Middle frontal gyrus (tissue), 1 donor: ENCODE data around the gene TRABD2B.

Experiments used
- DNase-seq: peaks from one replicate; pipeline ENCODE4 v3.0.0-alpha.2; 2015; ENCODE audit warnings: low spot score; ENCODE audit errors: extremely low spot score

The TRABD2B gene

DNA sequence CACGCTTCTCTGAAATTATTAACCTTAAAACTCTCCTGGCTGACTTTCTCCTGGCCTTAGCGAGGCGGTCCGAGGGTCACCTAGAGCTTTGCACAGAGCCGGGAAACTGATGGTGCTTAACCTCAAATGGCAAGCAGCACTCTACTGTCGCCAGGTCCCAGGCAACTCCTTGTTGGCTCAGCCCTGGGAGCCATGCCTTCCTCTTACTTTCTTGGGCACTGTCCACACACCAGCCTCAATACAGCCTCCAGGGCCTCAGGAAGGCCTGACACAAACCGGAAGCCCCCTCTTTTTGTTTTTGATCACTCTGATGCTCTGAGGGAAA is 3.8 kb downstream of the TRABD2B start:
- no peak for DNase-seq

DNA sequence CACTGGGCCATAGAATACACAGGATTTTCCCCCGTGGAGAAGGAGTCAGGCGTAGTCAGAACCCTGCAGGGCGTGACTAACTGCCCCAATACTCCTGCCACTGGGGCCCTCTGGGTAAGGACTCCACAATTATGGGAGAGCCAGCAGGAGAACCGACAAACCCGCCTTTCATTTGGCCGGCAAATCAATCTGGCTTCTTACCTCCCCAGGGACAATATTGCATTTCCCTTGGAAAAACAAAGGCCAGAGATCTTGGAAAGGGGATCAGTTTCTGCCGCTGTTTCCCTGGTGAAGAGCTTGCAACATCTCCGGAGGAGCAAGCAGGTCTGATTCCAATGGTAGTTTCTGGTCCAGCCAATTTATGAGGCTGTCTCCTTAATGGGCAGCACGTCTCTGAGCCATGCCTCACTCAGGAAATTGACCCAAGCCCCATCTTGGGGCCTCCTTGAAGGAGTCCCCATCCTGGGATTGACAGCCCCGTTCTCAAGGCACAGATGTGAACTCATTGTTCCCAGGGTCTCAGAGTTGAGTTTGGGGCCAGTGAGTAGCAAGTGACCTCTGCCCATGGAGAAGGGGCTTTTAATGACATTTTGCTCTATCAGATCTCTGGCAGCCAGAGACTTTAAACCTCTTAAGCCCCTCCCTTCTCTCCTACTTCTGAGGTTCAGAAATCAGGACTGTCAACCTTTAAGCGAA is 4.3 kb downstream of the TRABD2B start:
- no peak for DNase-seq

DNA sequence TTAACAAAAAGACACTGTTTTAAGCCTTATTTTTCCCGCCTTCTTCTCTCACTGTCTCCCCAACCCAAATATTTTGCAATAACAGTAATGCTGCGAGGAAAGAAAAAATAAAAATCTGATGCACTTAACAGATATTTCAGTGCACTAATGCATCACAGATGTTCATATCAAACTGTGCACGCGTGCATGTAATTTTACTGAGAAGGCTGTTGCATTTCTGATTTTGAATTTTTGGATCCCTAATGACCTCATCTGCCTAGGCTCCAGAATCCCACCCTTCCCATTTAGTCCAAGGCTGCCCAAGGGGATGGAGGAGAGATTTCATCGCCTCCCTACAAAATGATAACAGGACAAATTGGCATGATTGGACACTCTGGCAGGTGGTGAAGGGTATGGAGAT is 5.5 kb downstream of the TRABD2B start:
- DNase-seq = no peak

DNA sequence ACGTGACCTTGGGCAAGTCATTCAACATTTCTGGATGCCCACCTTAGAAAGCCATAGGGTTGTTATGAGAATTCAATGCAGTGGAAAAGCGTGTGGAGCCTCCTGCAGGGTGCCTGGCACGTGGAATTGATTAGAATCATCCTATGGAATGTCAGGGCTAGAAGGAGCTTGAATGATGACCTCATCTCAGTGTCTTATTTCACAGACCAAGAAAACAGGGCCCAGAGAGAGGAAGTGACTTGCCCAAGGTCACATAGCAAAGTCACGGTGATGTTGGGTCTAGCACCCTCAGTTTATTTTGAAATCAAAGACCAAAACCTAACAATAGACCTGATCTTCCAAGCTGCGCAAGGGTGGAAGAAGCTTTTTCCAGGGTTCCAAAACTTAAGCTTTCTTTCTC is 6.0 kb downstream of the TRABD2B start:
- DNase-seq = no peak

DNA sequence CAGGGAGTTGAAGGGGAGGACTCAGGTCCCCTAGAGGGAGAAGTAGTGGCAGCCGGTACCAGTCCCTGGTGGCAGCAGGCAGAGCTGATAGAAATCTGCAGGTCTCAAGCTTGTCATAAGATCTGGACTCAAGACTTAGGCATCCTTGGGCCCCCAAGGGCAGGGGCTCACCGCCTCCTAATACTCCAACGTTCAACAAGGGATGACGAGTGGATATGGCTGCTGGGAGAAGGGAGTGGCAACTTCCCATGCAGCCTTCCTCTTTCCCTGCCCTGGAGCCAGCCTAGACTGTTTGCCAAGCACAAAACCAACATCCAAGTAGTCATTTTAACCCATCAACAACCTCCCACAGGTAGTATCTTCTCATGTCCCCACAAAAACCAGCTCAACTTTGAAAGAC is 6.9 kb downstream of the TRABD2B start:
- no peak for DNase-seq

DNA sequence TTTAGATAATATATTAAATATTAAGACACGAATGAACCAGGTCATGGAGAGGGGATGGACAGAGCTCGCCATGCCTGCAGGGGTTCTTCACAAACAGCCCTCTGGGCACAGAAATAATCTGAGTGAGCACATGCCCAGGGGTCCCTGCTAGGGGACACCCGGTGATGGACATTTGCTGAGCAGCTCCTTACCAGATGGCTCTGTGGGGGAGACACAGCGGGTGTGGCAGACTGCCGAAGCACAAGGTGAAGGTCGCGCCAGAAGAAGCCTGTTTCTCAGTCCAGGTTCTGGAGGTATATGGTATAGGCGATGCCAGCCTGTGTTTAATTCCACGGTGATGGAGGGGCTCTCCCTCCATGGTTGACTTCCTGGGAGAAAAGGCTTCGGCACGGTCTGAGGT is 9.6 kb downstream of the TRABD2B start:
- DNase-seq = no peak

DNA sequence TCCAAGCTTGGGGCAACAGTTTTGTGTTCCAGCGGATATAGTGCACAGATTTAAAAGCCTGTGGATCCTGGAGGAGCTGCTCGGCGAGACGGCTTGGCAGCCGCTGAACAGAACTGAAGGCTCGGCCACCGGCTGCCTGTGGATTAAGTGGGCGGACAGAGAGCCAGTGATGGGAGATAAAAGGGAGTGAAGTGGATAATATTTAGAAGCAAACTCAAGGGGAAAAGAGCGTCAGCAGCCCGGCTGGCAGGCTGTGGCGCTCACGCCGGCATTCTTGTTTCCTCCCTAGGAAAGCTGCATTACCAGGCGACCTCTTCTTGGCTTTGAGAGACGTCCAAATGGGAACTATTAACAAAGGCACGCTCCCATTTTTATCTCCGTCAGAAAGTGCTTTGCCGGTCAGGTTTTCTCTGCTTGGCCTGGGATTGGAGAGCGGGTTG is 10.4 kb downstream of the TRABD2B start:
- peak; percentile 26 for DNase-seq

DNA sequence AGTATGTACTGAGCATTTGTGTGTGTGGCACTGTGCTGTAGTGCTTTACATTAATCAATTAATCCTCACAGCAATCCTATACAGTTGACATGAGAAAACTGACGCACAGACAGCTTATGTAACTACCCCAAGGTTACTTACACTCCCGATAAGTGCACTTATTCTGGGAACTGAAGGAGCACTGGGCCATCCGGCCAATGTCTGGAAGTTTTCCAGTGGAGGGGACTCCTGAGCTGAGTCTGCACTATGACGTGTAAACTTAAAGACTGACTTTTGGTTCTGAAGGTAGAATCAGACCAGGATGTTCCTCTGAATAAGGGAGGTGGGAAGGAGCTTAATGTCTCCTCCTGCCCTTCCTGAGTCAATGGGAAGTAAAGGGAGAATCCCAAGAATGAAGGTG is 12.2 kb downstream of the TRABD2B start:
- no peak for DNase-seq

DNA sequence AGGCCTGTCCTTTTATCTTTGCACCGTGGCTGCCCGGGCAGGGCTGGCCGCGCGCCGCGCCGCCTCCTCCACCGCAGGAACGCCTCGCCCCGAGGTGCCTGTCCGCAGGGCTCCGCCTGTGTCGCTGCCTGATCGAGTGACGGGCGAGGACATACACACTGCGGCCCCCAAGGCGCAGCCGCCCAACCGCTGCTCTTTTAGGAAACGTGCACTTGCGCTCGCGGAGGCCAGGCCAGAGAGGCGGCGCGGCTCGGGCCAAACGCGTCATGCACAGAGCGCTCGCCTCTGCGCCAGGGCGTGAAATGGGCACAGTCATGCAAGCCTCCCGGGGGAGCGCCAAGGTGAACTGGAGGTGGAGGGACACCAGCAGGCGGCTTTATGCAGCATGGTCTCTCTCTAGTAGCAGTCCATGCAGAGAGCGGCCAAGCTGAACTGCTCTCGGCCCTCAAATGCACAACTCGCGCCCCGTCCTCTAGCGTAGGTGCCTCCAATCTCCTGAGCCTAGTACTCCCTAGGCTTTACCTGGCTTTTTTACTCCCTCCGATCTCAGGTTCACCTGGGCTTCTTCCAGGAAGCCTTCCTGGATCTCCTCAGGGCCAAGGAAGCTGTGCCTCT is 12.9 kb downstream of the TRABD2B start:
- no peak for DNase-seq

DNA sequence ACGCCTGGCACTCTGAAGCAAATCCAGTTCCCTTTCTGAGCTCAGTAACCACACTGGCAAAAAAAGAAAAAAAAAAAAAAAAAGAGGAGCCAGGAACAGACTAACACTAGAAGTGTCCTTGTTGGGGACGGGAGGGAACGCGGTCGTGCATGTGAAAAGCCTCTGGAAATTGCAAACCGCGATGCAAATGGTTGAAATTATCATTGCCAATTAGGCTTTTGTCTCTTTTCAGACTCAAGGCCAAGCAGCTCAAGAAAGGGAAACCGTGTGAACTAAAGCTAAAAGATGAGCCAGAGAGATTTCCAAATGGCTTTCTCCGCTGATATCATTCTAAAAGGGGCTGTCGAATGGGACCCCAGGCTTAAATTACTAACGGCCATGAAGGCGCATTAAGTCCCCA is 13.5 kb downstream of the TRABD2B start:
- DNase-seq = no peak

DNA sequence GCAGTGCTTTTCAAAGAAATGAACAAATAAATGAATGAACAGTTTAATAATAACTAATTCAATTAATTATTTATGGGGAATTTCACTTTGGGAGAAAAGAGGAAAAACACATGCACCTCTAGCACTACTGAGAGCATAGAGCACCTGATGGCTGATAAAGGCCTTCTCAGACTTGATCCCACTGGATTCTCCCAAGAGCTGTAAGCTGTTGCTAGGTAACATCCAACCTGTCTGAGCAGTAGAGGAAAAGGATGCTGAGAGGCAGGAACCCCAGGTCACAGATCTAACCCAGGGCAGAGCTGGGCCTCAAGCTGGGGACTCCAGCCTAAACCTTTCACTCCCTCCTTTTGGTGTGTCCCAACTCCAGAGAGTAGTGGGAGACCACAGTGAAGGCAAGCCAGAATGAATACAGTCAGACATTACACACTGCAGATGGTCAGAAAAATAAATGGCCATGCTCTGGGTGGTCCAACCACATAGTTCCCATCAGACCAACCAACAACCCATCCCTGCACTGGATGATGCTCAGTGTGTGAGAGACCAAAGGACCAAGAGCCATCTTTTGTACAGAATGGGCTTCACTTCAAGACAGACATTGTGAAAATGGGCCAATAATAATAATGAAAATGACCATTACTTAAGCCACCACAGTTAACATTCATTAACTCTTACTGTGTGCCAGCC is 15.4 kb downstream of the TRABD2B start:
- no peak for DNase-seq

DNA sequence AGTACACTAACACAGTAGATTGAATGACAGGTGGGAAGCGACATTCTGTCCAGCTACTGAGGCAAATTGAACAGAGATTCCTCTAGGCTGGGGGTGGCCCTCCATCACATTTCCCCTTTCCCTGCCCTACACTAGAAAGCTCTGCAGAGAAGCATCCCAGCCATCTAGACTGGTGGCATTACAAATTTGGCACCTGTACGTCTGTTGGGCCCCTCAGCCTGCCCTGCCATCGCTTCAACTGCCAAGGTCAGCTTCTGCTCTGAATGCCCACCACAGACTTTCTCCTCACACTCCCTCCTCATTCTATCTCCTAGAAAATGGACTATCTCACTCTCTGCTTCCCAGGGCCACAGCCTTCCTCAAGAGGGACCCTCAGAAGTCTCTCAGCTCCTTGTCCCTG is 16.7 kb downstream of the TRABD2B start:
- no peak for DNase-seq

DNA sequence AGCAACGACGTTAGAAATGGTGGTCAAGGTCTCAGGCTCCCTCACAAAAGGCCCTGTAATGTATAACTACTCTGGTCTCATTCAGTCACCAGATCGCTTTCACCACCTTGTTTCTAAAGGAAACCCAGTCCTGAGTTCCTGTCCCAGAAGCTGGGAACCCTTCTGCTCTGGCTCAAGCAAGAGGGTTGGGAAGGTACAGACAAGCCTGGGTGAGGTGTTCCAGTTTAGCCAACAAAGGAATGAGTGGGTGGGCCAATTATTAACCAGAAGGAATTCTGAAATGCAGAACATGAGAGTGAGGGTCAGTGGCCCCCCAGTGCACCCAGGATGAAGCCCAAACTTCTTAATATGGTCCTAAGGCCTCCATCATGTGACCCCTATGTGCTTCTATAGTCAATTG is 17.5 kb downstream of the TRABD2B start:
- DNase-seq = no peak

DNA sequence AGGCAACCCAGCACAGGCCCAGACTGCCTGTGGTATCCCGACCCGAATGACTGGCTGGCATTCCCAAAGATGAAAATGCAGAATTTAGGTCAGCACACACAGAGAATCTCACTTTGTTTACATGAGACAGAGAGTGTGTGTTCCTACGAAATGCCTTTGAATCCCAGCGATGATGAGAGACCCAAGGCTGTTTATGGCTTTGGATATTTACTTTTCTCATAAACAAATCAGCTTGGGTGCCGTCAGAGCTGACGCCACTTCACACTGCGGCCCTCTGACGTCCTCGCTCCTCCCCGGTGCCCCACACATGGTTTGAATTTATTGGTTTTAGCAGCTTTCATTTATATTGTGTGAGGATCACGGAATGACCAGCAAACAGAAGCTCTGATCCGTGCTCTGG is 18.7 kb downstream of the TRABD2B start:
- DNase-seq = no peak

DNA sequence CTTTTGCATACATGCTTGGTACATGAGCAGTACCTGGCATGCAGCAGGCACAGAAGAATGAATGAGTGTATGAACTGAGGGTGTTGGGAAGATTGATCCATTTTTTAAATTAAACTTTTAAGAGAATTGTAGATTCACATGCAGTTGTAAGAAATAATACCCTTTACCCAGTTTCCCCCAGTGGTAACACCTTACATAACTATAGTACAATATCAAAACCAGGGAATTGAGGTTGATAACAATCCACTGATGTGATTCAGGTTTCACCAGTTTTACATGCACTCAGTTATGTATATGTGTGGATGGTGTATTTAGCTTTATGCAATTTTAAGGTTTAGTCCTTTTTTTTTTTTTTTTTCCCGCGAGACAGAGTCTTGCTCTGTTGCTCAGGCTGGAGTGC is 20.5 kb downstream of the TRABD2B start:
- no peak for DNase-seq

DNA sequence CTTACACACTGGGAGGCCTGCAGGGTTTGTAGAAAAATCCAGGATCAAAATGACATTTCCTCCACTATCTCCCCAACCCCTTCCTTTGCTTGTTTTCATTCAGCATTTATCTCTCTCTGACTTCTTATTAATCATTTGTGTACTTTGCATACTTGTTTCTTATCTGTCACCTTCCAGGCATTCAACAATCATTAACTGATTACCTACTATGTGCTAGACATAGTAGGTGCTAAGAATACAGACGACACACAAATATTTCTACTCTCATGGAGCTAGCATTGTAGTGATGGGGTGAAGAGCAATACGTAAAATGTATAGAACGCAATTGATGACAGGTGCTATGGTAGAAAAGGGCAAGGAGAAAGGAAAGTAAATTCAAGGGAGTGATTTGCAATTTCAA is 20.9 kb downstream of the TRABD2B start:
- no peak for DNase-seq

DNA sequence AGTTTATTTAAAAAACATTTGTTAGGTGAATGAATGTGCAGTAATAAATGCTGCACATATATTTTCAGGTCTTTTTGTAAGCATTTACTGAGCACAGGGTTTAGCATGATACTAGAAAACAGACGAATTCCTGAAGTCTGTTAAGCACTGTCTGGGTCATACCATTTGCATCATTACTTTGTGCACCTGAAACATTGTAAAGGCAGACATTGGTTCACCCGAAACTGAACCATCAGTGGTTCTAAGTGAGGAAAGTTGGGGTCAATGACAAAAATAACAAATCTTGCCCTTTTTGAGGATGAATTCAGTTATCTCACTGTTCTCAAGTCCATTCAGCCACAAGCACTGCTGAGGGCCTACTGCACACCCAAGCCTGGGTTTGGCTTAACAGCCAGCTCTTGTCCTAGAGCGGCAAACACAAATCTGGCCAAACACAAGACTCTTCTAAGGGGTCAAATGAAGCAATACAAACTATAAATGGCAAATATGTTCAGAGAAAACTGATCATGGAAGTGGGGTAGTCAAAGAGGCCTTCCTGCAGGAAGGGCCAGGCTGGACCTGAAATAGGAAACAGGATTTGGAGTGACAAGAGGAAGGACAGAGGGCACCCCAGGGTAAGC is 21.8 kb downstream of the TRABD2B start:
- DNase-seq = no peak

DNA sequence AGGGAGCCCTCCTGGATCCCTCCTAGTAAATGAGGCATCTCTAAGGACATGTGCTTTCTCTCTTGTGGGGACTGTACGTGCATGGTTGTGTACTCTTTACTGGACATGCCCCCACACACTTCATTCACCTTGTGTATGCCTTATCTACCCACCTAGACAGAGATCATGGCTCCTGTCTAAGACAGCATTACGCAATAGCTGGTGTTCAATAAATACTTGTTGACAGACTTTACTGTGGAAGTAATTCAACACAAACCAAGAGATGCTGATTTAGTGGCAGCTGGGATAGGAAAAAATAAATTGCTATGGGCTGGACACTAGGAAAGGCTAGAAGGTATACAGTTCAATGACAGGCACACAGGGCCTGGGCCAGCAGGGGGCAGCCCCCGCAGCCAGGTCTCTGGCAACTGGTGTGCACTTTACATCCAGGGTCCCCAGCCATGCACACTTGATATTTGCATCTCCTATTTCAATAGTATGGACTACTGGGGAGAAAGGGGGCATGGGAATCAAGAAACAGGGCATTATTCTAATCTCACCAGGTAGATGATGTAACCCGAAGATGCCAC is 24.2 kb downstream of the TRABD2B start:
- no peak for DNase-seq

DNA sequence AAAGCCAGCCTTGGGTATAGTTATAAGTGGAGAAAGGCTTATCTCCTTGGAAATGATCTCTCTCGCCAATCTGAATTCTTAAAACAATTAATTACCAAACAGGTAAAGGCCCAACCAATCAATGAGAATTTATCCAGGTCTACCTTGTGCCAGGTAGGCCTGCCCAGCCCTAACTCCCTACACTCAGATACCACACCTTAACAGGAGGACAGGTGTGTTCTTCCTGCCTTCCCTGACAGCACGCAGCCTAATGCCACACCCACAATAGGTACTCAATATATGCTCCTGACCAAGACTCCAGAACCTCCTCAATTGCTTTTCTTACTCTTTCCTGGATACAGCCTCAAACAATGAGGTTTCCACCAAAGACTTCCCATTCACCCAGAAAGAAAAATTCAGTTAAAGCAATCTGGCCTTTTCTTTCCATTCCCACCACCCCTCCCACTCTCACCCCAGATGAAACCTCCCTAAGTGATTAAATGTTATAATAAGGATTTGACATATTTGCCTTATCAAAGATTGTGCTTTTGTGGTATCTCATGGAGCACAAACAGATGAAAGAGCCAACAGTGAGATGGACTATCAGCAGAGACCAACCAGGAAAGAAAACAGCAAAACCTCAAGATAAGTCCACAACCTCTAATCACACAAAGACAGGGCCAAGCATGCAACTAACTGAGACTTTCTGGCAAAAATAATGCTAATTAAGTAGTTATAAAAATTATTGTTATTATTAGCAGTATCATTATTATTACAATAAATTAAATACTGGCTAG is 25.6 kb downstream of the TRABD2B start:
- no peak for DNase-seq

DNA sequence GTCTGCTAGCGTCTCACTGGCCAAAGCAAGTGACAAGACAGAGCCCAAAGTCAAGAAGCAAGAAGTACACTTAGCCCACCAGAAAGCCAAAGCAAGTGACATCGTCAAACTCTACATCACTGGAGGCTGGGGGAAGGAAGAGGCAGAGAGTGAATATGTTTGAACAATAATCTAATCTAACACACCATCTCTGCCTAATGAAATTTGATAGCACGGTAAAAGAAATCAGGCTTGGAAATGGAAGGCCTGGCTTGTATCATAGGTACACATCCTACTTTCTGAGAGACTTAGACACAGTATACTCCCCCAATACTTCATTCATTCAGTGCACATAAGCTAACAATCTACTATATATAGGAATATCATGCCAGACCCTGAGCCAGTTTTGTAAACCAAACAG is 26.3 kb downstream of the TRABD2B start:
- DNase-seq = no peak

DNA sequence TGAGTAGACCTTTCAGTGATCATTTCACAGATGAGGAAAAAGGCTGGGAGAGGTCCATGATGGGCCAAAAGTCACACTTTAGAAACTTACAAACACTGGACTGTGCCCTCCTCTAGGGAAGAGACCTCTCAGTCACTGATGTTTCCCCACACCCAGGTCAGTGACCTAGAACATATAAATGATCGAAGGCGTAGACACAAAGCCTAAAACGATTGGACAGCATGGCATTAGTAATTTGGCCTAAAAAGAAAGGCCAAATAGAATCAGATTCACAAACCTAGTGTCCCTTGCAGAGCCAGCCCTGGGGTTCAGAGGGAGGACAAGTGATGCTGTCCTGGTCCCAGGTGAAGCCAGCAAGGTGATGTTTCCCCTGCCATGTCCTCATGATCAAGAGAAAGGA is 27.7 kb downstream of the TRABD2B start:
- no peak for DNase-seq

DNA sequence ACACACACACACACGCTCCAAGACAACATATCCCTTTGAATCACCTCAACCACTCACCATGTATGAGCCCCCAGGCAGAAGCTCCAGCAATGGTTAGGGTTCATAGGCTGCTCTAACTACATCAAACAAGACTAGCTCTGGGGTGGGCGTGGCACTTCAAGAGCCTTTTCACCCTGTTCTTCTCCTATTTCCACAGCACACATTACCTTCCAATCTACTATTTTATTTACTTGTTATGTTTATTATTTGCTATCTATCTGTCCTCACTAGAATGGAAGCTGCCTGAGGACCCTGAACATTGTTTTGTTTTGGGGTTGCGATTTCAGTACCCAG is 28.7 kb downstream of the TRABD2B start:
- DNase-seq = no peak
